ENCODE measurements around the gene ADAMTSL1. TPM values are rescaled to one million over a fixed set of nuclear protein-coding genes. Genes with fewer than 3 reads are reported as not detected.

Gene ADAMTSL1
- total RNA-seq, 4 donors from 2014 or later, result 2.8 to 26.4 (median 9.4) TPM

- no peak overlapping the region for H3K4me3 ChIP-seq
- H3K27ac ChIP-seq, result no peak overlapping the region
- no peak for DNase-seq
- no peaks in the 10 kb centered on the region for H3K27me3 ChIP-seq
- TF ChIP-seq POLR2A (IDR thresholded peaks at IDR 0.05), result no peak
- TF ChIP-seq CTCF (IDR thresholded peaks at IDR 0.05), result no peak
- no peaks in the 10 kb centered on the region for H3K4me1 ChIP-seq
- peaks cover 0 to 7% (median 0%) of the 10 kb centered on the region in 4 donors for H3K9me3 ChIP-seq
- no peaks in the 10 kb centered on the region for H3K36me3 ChIP-seq
Observed at GRCh38 chr9:18591261-18591660, 117.3 kb downstream of the ADAMTSL1 start.

GRCh38 chr9:18594837-18595236 is 120.9 kb downstream of the ADAMTSL1 start:
- H3K27ac ChIP-seq, result no peak overlapping the region
- TF ChIP-seq CTCF (IDR thresholded peaks at IDR 0.05) (no peak), POLR2A (IDR thresholded peaks at IDR 0.05) (no peak)
- no peak for DNase-seq
- no peaks in the 10 kb centered on the region for H3K27me3 ChIP-seq
- H3K36me3 ChIP-seq, result no peaks in the 10 kb centered on the region
- H3K4me3 ChIP-seq, result no peak overlapping the region
- peaks cover 0 to 7% (median 0%) of the 10 kb centered on the region in 4 donors for H3K9me3 ChIP-seq
- H3K4me1 ChIP-seq, result no peaks in the 10 kb centered on the region

DNA sequence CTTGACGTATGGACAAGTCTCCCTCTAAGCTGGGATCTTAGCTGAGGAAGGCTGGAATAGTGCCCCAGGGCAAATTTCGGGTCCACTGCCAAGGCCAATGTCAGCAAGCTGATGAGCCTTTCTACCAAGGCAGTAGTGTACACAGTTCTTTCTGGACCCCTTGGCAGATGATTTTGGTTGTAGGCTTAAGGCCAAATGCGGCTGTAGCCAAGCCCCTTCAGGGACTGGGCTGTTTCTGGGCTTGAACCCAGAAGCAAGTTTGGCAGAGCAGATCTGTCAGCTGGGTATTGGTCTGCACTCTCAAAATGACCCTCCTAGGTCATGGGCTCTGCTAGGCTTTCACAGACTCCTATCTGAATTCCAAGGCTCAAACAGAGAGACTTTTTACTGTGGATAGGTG is 121.6 kb downstream of the ADAMTSL1 start:
- Histone ChIP-seq H3K27me3 (no peaks in the 10 kb centered on the region), H3K4me3 (no peak overlapping the region), H3K36me3 (no peaks in the 10 kb centered on the region), H3K27ac (no peak overlapping the region), H3K9me3 (peaks cover 0 to 7% (median 0%) of the 10 kb centered on the region in 4 donors), H3K4me1 (no peaks in the 10 kb centered on the region)
- no peak for TF ChIP-seq POLR2A (IDR thresholded peaks at IDR 0.05)
- no peak for TF ChIP-seq CTCF (IDR thresholded peaks at IDR 0.05)
- DNase-seq, result no peak

DNA sequence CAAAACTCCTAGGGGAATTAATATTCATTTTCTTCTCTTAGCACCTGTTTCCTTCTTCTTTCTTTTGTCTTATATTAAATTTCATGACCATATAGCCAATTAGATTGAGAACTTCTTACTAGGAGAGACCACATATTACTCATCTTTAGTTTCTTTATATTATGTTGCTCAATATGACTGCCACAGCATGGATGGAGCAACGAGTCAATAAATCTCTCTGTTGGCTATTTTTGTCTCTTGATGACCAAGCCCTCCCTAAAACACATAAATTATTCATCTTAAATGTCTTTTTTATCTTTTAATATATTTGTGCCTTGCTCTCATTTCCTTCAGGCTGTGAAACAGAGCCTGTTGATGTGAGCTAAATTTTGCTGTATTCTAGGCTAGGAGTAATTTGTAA is 123.0 kb downstream of the ADAMTSL1 start:
- TF ChIP-seq POLR2A (IDR thresholded peaks at IDR 0.05) (no peak), CTCF (IDR thresholded peaks at IDR 0.05) (no peak)
- H3K9me3 ChIP-seq, result peaks cover 0 to under 1% (median 0%) of the 10 kb centered on the region in 4 donors
- H3K4me3 ChIP-seq, result no peak overlapping the region
- DNase-seq, result no peak
- no peak overlapping the region for H3K27ac ChIP-seq
- no peaks in the 10 kb centered on the region for H3K27me3 ChIP-seq
- H3K4me1 ChIP-seq, result no peaks in the 10 kb centered on the region
- H3K36me3 ChIP-seq, result no peaks in the 10 kb centered on the region

DNA sequence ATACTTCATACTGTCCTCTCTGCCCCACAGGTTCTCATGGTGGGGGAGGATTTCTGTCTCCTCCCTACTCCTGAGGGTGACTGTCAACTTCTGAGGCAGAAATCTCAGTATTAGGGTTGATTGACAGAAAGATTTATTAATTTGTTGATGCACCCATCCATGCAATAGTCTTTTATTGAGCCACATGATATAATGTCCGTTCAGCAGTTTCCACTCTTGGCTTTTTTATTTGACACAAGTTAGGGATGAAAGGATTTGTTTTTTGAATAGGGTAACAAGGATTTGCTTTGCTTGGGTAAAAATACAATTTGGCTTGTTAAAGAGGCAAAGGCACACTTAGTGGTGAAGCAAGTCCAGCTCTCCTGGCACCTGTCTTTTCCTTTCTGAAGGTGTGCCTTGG is 125.0 kb downstream of the ADAMTSL1 start:
- Histone ChIP-seq H3K4me3 (no peak overlapping the region), H3K36me3 (no peaks in the 10 kb centered on the region), H3K4me1 (no peaks in the 10 kb centered on the region), H3K27me3 (no peaks in the 10 kb centered on the region), H3K27ac (no peak overlapping the region), H3K9me3 (no peaks in the 10 kb centered on the region)
- DNase-seq, result no peak
- no peak for TF ChIP-seq POLR2A (IDR thresholded peaks at IDR 0.05)
- TF ChIP-seq CTCF (IDR thresholded peaks at IDR 0.05), result no peak

DNA sequence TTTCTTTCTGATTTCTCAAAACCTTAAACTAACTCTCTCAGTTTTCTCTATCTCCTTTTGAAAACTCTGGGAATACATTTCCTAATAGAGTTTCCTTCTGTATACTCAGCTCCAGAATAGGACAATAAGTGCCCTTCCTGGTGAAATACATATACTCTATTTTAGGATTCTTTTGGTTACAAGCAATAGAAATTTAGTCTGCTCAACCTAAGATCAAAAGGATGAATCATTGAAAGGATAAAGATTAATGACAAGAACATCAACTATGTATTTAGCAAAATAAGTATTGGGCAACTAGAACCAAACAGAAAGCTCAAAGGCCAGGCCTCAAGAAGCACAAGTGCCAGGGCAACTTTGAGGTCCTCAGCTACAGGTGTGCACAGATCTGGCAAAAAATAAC is 127.1 kb downstream of the ADAMTSL1 start:
- no peak for TF ChIP-seq CTCF (IDR thresholded peaks at IDR 0.05)
- TF ChIP-seq POLR2A (IDR thresholded peaks at IDR 0.05), result no peak
- H3K4me3 ChIP-seq, result no peak overlapping the region

More for the DNA sequence above, 127.1 kb downstream of the ADAMTSL1 start:
- no peak overlapping the region for H3K27ac ChIP-seq
- H3K4me1 ChIP-seq, result peaks cover 0 to 9% (median 0%) of the 10 kb centered on the region in 4 donors
- DNase-seq, result no peak
- H3K36me3 ChIP-seq, result no peaks in the 10 kb centered on the region
- H3K27me3 ChIP-seq, result no peaks in the 10 kb centered on the region
- H3K9me3 ChIP-seq, result no peaks in the 10 kb centered on the region
